HG03045 (cell line): Measurements from ENCODE around the gene SLC22A31.

ENCODE experiments used
- ATAC-seq: cut with Tn5 transposase; IDR thresholded peaks from one replicate; pipeline ENCODE4 v1.9.1; 2021; ENCODE audit warnings: mild to moderate bottlenecking, moderate library complexity; ENCODE audit not compliant: unreplicated experiment

The SLC22A31 gene

DNA sequence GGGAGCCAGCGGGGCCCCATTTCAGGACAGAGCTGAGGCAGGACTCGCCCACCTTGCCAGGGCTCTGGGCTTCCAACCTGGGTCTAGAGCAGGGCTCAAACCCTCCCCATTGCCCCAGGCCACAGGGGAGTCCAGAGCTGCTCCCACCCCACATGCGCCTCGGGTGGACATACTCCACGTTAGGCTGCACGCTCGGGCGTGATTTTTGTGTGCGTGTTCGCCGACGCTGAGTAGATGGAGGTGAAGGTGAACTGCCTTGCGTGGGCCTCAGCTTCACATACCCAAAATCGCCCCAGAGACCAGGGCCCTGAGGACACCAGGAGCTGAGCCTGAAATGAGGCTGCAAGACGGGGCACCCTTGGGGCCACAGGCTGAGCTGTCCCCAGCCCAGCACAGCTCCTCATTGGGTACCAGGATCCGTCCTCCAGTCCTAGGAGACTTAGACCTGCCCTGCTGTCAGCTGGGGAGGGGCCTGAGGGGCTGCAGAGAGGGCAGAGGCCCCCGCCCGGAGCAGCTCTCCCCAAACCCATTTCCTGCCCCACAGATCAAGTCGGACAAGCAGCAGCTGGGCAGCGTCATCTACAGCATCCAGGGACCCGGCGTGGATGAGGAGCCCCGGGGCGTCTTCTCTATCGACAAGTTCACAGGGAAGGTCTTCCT is 20.6 kb downstream of the SLC22A31 start:
- ATAC-seq: no peak

DNA sequence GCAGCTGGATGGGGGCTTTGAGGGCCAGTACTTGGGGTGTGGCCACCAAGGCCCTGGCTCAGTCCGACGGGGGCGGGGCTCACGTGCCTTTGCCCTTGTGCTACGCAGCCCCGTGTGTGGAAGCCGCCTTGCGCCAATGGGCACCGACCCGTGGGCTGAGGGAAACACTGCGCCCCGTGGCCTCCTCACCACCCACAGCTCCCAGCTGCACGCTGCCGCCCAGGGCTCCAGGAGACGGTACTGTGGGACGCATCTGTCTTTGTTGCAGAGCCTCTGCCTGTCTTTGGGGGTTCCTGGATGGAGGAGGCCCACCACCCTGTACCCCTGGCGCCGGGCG is 21.2 kb downstream of the SLC22A31 start:
- no peak for ATAC-seq

DNA sequence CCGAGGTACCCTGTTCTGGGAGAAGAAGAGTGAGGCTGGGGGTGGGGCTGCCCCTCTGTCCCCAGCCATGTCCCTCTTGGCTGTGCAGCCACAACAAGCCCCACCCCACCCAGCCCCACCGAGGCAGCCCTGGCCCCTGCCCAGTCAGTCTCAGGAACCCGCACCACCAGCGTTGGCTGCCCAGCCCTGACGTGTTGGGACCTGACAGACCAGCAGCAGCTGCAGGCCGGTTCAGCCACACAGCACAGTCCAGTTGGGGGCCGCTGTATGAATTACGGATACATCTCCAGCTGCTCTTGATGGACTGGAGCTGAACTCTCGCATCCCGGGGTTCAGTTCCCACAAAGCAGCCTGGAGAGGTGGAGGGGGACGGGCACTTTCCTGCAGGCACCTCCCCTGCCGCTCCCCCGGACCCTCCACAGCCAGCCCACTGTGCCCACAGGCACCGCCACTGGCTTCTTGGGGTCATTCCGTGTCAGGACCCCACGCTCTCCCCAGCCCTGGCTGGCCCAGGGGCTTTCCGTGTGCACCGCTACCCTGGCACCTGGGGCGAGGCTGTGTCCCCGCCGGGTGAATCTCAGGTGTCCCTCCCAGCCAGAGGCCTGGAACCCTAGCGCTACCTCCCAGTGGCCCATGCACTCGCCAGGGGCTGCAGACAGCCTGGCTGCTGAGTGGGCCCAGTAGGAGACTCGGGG is 21.7 kb downstream of the SLC22A31 start:
- no peak for ATAC-seq

DNA sequence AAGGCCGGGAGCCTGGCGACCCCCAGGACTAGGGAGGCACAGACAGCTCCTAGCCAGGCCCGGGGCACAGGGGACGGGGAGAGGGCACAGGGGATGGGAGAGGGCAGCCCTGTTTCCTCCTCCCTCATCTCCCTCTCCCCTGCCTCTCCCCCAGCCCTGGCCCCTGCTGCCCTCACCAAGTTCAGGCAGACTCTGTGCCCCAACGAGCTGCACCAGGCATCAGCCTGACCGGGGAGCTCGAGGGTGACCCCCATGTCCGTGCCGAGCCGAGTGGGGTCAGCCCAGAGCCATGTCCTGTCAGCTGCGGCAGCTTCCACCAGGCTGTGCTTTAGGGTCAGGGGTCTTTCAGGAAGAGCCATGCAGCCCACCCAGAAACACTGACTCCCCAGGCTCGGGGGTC is 22.8 kb downstream of the SLC22A31 start:
- no peak for ATAC-seq

DNA sequence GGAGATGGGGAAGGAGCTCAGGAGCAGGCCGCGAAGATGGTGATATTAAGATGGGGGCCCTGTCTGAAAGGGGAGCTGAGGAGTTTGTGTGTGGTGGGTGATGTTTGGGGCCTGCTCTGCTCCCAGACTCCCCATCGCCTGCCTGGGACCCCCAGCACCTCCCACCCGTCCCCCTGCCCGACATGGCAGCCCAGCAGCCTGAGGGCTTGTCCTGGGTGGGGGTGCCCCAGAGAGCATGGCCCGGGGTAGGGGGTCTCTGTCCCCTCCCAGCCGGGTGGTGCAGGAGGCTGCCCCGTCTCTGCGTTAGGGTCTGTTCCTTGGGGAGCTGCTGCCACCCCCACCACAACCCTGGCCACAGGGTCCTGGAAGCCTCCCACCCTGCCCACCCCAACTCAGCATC is 23.6 kb downstream of the SLC22A31 start:
- no peak for ATAC-seq

DNA sequence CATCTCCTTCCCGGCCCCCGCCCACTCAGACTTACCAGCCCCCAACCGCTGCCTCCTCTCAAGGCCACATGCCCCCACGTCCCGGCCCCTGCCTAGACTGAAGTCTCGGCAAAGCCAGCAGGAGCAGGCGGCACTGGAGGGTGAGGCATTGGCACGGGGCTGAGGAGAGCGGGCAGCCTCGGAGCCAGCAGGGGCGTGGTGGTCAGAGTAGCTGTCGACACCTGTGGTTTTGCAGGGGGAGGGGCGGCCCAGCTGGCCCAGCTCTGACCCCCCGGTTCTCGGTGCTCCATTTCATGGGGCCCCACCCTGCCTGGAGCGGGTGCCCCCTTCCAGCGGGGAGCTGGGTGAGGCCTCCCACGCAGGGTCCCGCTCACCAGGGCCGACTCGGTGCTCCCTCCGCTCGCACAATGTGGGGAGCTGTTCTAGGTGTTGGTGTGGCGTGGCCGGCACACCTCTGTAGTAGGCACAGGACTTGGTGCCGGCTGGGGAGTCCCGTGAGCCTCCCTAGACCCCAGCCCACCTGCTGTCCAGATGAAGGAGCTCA is 24.1 kb downstream of the SLC22A31 start:
- no peak for ATAC-seq

DNA sequence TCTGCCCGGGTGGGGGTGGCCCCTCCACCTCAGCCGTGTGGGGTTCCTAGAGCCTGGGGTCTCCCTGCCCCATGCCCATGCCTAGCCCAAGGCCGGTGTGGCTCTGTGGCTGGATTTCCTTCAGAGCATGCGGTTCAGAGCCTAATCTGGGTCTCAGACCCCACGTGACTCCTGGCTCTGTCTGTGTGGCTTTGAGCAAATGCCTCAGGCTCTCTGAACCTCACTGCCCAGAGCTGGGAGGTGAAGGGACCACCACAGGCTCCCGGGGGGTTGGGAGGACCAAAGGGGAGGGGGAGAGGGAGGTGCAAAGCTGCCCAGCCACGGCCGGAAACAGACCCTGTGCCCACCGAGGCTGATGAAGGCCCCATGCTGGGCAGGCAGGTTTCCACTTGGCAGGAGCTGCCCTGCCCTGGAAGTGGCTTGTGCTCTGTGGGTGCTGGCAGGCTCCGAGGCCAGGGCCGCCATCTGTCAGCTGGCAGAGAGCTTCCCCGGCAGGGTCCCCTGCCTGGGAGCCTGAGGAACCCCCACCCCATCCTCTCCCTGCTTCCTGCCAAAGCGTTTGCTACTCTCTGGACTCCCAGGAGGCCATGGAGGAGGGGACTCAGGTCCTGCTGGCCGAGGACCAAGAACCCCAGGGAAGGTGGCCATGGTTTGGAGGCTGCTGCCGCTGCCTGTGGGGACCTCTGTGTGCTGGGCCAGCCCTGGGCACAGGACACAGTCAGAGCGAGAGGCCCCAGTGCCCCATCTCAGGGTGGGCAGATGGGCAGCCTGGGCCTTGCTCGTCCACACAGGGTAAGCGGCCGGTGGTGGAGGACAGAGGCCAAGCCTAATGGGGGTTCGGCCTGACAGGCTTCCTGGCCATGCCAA is 24.8 kb downstream of the SLC22A31 start:
- ATAC-seq: no peak

DNA sequence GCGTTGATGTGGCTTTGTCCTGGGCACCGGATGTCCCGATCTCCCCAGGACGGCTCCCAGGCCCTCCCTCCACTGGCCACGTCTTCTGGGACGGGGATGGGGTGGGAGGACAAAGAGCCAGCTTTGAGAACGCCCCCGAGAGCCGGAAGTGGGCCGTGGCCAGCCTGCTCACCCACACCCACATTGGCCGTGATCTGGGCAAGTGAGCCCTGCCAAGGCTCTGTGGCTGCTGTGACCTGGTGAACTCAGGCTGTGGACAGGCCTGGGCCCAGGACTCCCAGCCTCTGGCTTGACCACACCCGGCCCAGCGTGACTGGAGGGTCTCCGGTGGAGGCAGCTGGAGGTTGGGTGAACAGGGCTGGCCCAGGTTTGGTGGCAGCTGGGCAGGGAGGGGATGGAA is 25.5 kb downstream of the SLC22A31 start:
- no peak for ATAC-seq

DNA sequence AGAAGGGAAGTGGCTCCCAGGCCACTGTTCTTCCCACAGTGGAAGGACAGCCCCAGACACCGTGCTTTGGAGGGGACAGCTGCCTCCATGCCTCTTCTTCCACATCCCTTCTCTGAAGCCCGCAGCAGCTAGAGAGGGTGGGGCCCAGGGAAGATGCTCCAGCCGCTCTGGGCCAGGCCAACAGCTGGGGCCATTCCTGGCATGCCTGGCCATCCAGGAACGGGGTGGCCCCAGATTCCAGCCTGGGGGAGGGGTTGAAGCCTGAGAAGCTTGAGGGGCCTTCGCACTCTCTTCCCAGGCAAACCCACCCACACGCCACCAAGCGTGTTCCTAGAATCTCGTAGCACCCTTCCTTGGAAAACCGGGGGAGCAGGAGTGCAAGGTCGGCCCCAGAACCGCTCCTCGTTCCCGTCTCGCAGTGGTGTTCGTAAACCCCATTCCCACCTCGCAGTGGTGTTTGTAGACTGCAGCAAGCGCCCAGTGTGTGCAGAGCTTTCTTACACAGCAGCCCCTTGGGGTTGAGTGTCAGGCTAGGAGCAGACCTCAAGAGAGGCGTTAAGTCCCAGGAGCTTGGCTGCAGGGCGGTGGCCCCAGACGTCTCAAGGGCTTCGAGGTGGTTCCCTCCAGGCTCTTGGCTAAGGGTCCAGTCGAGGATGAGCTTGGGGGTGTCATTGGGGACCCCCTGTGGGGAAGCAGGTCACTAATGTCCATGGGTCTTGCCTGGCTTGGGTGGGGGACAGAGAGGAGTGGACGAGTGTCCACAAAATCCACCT is 26.1 kb downstream of the SLC22A31 start:
- ATAC-seq: no peak

DNA sequence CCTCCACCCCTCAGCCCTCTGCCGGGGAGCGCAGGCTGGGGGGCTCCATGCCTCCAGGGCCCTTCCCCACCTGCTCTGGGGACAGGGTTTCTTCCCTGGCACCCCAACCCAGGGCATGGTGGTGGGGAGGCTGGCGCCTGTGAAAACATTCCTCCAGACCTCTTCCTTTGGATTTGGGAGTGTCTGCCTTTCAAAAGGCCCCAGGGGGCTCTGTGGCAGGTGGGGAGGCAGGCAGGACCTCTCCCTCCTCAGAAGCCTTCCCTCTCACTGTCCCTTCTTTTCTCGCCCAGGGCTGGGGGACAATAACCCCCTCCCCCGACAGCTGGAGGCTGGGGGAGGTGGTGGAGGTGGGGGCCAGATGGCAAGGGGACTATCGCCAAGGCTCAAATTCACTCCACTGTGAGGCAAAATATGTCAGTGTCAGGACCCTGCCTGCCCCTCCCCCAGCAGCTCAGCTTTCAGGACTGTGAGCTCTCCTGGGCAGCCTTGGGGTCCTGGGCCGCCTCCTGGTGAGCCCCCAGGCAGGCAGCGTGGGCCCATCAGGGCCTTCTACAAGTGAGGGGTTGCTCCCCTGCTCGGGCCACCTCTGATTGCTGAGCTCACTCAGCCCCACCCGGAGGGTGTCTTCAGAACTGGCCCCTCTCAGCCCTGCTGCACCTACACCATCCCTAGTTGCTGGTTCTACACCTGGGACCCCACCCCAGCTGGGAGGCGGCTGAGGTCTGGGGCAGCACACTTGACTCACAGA is 27.0 kb downstream of the SLC22A31 start:
- ATAC-seq: no peak

DNA sequence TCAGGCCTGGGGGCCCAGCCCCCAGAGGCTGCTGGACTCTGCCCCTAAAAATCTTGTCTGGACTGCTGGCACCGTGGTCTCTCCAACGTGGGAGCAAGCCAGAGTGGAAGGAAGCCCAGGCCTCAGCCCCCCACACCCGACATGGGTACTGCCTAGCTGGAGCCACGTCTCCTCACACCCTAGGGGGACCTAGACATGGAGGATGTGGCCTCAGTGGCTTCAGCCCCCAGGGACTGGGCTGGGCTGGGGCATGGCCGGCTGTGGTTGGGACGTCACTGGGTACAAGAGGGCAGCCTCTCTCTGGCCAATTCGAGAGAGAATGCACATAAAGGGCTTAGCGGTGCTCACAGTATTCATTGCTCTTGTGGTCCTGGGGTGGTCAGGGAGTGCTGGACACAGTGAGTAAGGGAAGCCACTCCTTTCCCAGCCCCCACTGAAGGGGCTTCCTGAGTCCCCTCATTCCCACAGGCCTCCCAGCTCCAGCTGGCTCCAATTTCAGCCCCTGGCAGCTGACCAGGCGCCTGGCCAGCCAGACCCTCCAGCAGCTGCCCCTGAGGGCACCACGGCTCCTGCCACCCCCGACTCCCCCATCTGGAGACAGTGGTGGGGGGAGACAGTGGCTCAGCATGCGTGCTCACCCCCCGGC is 27.7 kb downstream of the SLC22A31 start:
- ATAC-seq: no peak

DNA sequence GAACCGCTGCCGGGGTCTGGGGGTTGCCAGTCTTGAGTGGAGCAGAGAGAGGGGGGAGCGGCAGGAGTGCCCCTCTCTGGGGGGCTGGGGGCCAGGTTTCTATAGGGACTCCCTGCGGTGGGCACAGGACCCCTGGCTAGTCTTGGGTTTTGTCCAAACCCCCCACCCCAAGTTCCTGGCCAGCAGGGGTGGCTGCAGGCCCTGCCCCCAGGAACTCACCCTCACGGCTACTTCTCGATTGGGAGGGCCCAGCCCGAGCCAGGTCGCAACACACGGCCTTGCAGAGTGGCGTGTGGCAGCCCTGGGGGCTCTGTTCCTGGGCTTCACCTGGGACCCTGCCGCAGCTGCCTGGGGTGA is 28.2 kb downstream of the SLC22A31 start:
- ATAC-seq: no peak

DNA sequence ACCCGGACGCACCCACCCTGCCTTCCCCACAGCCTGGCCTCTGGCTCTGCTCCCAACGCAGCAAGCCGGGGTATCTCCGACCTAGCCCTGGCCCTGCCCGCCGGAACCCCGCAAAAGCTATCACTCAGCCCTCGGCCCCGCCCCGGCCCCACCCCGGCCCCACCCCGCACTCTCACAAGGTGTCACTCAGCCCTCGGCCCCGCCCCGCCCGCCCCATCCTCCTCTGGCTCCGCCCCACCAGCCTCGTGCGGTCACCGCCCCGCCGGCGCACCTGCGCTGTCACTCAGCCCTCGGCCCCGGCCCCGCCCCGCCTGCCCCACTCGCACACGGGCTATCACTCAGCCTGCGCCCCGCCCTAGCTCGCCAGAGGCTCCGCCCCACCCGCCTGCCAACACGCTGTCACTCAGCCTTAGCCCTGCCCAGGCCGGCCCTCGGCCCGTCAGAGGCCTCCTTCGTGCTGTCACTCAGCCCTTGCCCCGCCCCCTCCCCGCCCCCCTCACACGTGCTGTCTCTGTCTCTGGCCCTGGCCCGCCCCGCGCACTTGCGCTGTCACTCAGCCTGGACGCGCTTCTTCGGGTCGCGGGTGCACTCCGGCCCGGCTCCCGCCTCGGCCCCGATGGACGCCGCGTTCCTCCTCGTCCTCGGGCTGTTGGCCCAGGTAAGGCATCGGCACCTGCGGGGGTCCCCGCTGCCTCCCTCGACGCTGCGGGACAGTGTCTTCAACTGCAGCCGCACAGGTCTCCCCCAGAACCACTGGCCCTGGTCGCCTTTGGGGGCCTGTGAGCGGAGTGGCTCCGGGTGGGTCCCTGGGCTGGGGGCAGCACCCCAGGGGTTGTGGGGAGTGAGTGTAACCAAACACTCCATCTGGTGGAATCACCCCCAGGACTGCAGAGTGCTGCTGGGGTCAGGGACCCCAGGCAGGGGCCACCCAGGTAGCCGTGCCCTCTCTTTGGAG is 28.8 kb downstream of the SLC22A31 start, which contains the start of gene CDH15:
Gene CDH15, plus strand, starts transcription at position 533 of the 955 bp plus-strand sequence. Its CDS starts 84 bp downstream, at position 617.
- peak; percentile 74 for ATAC-seq

DNA sequence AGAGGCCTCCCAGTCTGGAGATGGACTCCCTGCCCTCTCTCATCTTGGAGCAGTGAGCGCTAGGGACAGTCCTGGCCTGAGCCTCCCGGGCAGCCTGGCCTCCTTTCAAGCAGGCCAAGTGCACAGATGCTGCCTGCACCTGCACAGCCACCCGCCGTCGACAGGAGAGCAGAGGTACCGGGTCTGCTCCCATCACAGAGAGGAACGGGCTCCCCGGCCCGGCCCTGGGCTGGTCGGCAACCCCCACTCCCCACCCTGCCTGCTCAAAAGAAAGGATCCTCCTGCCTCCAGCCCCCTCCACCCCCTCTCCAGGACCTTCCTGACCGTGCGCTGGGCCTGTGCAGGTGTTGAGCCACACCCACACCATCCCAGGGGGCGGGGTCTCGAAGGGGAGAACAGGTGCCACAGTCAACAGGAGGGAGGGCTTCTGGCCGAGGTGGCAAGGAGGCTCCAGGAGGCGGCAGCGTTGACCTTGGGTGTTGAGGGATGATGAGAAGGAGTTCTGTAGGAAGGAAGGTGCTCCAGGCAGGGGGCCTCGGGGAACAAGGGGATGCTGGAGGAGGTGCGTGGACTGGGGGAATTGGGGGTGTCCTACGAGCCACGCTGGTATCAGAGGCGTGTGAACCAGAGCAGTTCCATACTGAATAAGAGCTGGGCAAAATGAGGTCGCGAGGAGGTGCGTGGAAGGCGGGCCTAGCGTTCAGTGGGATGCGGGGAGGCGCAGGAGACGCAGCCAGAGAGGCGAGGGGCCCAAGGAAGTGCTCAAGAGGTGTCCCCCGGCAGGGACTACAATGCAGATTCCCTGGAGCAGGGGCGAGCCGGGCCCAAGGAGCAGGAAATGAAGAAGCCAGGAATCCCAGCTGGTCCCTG is 29.8 kb downstream of the SLC22A31 start:
- ATAC-seq: no peak

DNA sequence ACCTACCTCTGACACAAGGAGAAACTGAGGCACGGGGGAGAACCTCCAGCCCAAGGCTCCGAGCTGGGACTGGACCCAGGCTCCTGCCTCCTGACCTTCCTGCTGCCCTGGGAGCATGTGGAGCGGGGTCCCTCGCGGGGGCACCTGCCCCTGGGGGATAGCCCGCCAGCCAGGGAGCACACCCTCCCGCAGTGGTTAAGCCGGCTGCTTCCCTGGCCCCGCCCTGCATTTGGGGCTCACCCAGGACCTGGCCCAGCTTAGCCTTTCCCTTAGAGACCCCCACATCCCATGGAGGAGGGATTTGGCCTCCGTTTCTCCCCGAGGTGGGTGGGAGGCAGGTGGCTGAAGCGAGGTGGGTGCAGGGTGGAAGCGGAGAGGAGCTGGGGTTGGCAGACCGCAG is 30.6 kb downstream of the SLC22A31 start:
- no peak for ATAC-seq

DNA sequence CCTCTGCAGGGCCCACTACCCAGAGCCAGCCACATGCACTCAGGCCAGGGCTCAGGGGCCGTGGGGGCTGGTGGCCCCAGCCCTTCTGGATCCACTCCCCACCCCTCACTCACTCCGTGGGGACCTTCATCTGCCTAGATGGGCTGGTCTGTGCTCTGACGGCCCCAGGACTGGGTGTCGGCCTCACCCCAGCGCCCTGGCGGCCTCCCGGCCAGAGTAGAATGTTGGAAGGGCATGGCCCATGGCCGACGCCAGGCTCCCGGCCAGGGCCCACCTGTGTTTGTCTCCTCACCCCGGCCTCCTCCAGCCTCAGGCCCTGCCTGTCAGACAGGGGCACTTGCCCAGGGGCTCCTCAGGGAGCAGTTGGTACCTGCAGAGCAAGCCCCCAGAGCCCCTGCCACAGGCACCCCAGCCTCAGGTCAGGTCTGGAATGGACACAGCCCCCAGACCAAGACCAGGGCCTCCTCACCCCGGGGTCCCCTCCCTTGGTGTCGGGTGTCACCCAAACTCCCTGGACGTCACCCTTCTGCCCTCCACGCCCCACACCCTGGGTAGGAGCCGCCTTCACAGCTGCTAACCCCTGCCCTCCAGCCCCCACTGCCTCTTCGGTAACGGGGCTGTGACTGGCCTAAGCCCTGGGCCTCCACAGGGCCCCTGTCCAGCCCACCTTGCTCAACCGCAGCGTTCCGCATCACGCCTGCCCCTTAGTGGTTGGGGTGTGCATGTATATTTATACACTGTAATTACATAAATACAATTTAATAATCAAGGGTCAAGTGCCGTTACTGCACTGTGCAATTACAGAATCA is 31.8 kb downstream of the SLC22A31 start:
- ATAC-seq: no peak

DNA sequence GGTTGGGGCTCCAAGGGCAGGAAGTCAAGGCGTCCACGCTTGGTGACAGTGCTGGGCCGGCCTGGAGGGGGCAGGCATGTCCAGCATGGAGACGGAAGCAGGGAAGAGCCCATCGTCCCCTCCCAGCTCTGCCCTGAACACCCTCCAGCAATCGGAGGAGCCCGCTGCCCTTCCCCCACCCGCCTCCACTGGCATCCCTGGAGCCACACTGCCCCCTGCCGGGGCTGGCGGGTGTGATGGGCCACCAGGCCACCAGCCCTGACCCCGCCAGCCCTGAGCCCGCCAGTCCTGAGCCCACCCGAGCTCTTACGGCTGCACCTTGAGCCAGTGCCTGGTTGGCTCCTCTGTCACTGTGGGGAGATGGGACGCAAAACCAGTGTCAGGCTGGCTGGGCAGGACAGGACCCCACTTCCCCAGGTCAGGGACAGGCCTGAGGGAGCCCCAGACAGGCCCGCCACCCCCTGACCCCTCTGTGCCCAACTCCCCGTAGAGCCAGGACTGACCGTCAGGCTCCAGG is 32.9 kb downstream of the SLC22A31 start:
- no peak for ATAC-seq
